Measurements from ENCODE around the gene CCDC78.

CCDC78 gene

DNA sequence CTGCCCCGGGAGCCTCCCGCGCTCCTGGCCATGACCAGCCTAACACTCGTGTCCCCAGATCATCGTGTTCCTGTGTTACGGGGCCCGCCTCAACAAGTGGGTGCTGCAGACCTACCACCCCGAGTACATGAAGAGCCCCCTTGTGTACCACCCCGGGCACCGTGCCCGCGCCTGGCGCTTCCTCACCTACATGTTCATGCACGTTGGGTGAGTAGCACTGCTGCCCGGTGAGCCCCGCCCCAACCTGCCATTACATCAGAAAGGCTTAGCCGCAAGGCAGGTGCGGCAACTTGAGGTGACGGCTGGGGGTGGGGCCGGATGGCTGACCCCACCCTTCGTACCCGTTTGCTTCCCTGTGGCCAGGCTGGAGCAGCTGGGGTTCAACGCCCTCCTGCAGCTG, 49.3 kb downstream of the CCDC78 start:
- DNase-seq: peak; percentile 92 to 93

DNA sequence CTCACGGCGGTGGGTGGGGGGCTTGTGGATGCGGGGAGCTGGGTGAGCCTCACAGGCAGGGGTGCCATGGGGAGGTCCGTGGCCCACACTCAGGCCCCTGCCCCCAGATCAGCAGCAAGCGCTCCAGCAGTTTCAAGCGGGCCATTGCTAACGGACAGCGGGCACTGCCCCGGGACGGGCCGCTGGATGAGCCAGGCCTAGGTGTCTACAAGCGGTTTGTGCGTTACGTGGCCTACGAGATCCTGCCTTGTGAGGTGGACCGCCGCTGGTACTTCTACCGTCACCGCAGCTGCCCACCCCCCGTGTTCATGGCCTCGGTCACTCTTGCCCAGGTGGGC, 49.7 kb downstream of the CCDC78 start:
- DNase-seq: no peak

DNA sequence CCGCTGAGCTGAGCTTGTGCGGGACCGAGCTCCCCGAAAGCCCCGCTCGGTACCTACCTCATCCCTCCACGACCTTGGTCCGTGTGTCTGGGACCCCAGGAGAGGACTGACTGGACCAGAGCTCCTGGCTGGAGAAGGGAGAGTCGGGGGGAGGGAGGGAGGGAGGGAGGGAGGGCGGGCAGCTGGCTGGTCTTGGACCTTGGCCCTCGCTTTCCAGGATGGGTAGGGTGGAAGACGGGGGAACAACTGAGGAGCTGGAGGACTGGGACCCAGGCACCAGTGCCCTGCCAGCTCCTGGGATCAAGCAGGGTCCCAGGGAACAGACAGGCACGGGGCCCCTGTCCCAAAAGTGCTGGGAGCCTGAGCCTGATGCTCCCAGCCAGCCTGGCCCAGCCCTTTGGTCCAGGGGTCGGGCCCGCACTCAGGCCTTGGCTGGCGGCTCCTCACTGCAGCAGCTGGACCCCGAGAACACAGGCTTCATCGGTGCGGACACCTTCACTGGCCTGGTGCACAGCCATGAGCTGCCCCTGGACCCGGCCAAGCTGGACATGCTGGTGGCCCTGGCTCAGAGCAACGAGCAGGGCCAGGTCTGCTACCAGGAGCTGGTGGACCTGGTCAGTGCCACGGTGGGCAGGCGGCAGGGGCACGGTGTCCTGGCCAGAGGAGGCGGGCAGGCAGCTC, 50.2 kb downstream of the CCDC78 start:
- no peak for DNase-seq

DNA sequence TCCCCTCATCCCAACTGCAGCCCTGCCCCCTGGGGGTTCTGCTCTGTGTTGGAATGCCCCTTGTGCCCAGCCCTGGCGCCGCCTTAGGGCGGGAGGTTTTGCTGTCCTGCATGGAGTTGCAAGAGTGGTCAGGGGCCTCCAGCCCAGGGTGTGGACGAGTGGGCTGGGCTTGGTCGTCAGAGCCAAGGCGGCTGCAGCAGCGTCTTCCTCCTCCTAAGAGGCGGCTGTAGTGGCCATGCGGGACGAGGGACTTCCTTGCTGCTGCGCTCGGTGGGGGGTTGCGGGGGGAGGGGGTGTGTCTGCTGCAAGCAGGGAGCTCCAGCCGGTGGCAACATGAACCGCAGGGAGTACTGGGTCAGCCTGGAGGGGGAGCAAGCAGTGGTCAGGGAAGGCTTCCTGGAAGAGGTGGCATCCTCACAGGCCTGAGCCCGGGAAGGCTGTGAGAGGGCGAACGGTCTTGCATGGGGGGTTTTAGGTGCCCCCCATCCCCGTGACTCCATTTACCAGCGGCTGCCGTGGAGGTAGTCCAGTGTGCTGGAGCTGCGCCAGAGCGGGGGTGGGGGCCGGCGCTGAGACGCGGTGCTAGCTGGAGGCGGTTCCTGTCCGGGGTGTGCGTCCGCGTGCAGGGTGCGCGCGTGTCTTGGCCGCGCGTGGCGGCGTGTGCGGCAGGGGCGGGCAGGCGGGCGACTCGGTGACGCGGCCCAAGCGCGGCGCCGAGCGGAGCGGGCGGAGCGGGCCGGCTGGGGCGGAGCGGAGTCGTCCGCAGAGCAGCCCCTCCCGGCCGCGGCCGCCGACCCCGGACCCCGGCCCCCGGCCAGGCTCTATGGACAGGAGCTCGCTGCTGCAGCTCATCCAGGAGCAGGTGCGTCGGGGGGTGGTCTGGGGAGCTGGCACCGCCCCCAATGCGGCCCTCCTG, 51.0 kb downstream of the CCDC78 start, which contains the start of gene RHBDL1:
RHBDL1 (plus strand) TSS at position 704 of the 916 bp plus-strand sequence; CDS start at position 824, 120 bp downstream.
- DNase-seq: no peak

DNA sequence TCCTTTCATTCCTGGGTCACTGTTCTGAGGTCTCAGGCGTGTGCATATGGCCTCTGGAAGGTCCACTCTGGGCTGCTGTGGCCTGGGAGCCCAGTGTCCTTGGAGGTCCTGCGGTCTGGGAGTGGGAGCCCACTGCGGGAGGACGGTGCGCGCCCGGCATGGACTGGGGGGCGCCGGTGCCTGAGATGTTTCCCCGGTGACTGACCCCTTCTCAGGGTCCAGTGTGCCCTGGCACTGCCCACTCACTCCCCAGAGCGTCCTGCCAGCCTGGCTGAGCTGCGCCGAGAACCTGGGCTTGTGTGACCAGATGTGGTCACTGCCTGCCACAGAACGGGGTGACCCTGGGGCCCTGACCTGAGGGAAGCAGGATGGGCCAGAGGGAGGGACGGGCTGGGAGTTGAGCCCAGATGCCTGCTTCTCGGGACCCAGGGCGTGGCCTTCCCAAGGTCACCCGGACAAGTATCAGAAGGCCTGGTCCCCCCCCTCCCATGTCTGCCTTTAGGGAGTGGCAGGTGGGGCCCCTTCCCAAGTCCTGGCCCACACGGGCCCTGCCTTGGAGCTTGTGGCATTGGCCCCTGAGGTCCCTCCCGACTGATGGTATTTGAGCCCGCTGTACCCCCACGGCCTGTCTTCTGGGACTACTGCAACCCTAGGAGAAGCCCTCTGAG, 51.9 kb downstream of the CCDC78 start:
- no peak for DNase-seq

DNA sequence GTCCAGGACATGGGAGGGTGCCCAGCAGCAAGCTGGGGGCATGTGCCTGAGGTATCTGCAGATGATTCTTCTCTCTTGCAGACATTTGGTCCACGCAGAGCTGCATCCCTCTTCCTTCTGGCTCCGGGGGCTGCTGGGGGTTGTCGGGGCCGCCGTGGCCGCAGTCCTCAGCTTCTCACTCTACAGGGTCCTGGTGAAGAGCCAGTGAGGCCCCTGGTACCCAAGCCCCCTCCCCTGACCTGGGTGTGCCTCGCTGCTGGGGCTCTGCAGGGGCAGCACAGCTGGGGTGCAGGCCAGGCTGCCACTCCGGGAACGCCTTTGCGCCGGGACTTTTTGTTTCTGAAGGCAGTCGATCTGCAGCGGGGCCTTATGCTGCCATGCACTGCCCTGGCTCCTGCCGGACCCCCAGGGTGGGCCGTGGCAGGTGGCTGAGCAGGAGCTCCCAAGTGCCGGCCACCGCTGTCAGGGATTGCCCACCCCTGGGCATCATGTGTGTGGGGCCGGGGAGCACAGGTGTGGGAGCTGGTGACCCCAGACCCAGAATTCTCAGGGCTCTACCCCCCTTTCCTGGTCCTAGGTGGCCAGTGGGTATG, 52.7 kb downstream of the CCDC78 start:
- DNase-seq: no peak

DNA sequence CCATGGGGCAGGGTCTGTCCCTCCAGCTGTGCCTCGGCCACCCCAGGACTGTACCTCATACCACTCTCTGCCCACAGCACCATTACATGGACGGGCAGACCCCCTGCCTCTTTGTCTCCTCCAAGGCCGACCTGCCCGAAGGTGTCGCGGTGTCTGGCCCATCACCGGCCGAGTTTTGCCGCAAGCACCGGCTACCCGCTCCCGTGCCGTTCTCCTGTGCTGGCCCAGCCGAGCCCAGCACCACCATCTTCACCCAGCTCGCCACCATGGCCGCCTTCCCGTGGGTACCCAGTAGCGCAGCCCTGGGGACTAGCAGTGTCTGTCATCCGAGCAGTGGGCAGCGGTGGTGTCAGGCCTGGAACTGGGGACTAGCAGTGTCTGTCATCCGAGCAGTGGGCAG, 53.4 kb downstream of the CCDC78 start:
- DNase-seq: no peak
